Activated T-cell treated with anti-CD3 and anti-CD28 coated beads for 24 hours (primary cell): ENCODE data around the gene ANO4.

Source experiments
- DNase-seq: peaks from one replicate; pipeline ENCODE4 v3.0.0-alpha.2; 2020; ENCODE audit warnings: low read depth

The ANO4 gene

DNA sequence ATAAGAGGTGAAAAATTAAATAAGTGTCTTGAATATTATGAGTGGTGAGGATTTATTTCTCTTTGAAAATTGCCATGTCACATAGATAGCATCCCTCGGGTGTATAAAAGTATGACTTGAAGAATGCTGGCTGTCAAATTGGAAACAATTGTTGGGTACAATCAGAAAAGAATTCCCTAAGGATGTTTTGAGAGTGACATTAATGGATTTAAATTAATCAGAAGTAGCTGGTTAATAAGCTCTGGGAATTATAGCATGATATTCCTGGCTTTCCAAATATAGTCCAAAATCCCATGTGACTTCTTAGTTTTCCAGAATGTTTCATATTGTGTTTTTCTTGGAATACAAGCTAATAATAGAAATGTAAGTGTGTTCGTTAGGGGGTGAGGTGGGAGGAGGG, 196.5 kb downstream of the ANO4 start:
- no peak for DNase-seq

DNA sequence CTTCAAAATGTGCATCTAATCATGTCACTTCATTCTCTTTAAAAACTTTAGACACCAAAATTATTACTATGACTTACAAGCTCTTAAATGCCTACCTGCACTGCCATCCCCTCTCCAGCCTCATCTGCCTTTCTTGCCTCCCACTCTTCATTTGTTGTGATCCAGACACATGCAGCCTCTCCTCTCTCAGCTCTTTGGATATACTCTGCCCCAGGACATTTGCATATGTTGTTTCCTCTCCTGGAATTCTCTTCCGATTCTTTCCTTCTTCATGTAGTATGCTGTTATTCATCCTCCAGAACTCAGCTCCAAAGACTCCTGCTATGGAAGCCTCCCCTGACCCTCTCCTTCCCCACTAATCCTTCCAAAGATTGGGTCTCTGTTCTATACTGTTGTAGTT, 197.6 kb downstream of the ANO4 start:
- DNase-seq: no peak

DNA sequence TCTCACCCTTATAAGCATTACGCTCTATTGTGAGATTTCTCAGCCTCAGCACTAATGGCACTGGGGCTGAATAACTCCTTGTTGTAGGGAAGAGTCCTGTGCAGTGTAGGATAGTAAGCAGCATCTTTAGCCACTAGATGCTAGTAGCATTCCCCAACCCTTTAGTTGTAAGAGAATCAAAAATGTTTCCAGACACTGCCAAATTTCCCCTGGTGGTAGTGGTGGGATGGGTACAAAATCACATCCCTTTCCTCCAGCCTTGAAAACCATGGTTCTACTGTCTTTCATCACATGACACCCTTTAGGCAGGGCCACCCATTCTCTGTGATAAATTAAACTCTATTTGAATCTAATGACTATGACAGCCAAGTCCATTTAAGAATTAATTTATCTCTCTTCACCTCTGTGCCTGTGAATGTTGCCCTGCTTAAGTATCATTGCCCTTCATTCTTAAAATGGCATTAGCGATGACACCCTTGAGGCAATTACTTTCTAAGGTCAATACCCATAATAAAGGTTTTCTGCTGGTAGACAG, 199.4 kb downstream of the ANO4 start:
- DNase-seq: no peak

DNA sequence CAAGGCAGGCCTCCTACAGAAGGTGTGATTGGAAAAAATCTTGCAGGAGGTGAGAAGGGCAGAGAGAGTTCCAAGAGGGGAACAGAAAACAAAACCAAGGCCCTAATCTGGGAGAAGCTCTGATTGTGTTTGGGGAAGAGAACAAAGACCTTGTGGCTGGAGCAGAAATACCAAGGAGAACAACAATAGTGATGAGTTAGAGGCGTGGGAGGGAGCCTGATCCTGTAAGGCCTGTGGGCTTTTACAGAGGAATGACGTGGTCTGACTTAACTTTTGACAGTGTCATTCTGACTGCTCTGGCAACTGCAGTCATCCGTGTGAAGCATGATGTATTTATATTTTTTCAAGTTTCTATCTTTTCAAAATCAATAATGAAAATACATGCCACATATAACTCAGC, 200.6 kb downstream of the ANO4 start:
- DNase-seq: no peak

DNA sequence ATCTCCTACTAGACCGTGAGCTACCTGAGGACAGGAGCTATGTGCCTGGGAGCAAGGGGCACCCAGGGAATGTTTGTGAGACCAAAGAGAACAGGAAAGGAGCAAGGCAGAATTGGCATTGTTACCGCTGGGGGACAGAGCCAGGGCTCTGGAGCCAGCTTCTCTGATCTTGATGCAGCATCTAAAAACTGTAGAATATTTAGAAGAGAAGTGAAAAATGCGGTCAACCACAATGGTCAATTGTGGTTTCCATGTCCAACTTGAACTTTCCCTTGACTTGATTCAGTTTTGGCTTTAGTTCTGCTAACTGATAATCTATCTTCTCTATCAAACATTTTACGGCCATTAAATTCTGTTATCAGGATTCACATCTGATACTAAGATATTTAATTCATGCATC, 201.2 kb downstream of the ANO4 start:
- DNase-seq: no peak

DNA sequence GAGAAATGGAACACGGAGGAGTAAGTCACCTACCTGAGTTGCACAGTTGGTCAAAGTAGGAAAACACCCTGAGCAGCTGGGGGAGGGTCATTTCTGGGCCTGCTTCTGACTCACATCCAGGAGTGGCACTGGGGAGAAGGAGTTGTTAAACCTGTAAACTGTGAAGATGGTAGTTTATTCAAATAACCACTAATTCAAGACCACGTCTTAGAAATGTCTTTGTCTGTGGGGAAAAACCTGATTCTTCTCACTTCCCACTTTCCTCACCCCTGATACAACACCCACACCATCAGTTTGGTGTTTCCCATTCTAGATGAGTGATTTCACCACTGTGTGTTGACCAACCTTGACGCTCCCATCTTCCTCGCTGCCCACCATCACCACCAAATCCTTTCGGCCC, 207.1 kb downstream of the ANO4 start:
- no peak for DNase-seq

DNA sequence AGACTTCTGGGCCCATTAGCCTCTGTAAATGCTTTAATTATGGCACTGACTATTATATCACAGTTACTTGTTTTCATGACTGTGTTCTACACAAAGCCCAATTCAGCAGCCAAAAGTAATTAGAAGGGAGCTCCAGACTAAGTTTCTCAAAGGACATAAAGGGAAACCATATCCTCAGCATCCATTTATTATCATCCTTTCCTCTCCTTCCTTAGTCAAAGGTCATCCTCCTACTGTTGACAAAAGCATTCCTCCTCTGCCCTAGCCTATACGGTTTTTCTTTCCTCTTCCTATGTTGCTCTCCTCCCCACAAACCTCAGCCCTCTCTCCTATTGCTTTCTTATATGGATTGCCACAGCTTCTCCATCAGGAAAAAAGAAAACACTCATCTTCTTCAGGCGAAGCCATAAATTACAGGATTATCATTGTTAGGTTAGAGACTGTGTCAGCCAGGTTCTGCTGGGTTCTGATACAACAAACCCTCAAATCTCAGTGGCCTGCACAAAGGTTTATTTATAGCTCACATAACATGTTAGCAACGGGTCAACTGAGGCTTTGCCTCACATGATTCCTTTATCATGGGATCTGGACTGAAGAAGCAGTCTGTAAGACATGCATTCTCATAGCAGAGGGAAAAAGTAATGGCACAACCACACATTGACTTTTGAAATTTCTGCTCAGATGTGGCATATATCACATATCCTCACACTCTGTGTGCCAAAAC, 208.3 kb downstream of the ANO4 start:
- no peak for DNase-seq

DNA sequence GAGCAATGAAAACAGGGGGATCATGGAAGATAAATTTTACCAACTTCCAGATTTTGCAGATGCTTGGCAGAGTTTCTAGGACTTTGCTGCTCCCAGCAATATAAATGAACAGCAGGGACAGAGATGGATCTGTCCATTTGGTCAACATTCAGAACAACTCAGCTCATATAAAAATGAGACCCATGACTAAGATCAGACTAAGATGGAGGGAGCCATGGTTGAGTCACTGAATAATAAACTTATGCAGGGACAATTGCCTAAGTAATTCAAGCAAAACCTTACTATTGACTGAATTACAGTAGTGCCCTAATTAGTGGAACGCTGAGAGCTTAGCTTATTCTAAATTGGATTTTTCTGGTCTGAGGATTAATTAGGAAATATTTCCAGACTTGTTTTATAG, 210.3 kb downstream of the ANO4 start:
- no peak for DNase-seq

DNA sequence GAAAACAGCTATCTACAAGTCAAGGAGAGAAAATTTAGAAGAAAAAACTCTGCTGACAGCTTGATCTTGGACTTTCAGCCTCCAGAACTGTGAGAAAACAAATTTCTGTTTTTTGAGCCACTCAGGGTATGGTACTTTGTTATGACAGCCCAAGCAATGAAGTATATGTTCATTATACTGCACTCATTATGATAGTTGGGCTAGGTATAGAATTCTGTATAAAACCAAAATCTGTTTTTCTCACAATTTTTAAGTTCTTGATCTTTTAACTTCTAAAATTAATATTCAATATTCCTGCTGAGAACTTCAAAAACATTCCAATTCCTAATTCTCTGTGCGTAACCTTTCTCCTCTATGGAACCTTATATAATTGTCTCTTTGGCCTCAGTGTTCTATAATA, 214.7 kb downstream of the ANO4 start:
- DNase-seq: no peak

DNA sequence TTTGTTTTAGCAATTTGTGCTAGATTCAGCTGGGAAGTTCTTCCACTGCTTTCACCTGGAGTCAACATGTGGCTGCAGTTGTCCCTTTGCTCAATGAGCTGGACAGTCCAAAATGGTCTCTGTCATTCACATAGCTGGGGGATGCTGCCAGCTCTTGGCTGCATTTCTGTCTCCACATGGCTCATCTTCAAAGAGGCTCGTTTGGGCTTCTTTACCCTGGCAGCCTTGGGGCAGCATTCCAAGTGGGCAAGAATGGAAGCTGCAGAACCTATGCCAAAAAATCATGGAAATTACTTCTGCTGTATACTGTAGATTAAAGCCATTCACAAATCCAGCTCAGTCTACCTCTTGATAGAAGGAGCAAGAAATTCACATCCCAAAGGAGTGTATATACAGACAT, 216.3 kb downstream of the ANO4 start:
- DNase-seq: no peak

DNA sequence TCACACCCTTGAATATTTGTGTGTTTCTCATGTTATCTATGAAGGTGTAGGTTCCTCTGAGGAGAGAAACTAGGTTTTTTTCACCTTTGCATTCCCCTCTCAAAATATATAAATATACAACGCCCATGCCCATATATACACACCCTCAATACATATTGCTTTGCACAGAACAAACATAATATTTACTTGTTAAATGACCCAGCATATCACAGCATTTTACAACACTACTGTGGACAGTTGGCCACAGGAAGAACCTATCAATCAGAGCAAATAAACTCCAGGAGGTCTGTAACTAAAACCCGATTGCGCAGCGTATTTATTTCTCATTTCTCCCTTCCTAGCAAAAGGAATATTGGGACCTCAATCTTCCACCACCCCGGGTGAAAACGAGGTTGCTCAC, 219.4 kb downstream of the ANO4 start:
- DNase-seq: no peak

DNA sequence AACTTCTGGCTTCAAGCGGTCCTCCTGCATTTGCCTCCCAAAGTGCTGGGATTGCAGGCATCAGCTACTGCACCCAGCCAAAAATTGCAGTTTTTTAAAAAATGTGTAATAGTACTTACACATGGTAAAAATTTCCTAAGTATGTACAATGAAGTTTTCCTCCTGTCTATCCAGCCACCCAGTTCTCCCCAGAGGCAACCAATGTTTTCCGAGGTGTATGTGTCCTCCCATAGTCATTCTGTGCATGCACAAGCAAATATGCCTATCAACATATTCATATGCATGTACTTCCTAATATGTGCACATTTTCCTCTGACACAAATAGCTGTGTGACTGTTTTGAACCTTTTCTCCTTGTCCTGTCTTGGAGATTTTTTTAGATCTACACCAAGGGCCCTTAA, 220.5 kb downstream of the ANO4 start:
- DNase-seq: no peak

DNA sequence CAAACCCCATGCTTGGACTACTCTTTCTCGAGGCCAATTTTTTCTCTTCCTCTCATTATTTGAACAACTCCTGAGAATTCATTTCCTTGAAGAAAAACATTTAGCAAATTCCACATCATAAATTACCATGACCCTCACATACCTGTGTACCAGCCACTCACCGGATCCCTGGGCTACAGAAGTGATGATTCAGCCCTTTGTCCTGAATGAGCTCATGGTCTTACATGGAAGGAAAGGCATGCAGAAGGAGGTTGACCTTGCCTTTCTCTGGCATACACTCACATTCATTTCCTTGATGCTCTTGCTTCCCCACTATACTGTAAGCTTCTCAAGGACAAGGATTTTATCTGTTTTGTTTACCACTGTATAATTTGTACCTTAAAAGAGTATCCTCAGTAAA, 224.0 kb downstream of the ANO4 start:
- no peak for DNase-seq

DNA sequence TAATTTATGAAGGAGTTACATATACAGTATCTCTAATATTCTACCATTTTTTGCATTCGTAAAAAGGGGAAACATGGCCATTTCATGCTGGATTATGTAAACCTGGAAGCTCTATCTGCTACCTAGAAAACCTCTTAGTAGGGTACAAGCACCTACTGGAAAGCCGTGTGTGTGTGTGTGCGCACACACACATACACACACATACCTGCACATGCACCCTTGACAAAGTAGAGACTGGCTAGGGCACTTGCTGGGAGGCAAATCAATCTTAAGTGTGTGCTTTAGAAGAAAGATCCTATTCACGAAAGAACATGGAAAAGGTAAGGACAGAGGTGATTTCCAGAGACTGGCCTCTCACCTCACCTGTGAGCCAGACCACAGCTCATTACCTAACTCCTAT, 224.6 kb downstream of the ANO4 start:
- no peak for DNase-seq

DNA sequence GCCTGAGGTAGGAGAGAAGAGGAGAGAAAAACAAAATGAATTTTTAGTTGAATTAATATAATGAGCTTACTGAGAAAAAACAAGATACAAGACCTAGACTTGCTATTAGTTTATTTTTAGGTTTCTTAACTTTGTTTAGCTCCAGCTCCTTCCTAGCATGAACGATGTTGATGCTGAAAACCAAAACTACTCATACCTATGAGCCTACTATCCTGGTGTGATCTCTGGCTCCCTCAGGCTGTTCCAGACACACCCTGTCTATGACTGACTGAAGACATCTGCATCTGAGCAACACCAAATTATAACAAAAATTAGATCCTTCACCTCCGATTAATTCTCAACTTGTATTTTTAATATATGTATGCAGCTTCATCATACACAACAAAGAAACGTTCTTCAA, 225.1 kb downstream of the ANO4 start:
- DNase-seq: no peak

DNA sequence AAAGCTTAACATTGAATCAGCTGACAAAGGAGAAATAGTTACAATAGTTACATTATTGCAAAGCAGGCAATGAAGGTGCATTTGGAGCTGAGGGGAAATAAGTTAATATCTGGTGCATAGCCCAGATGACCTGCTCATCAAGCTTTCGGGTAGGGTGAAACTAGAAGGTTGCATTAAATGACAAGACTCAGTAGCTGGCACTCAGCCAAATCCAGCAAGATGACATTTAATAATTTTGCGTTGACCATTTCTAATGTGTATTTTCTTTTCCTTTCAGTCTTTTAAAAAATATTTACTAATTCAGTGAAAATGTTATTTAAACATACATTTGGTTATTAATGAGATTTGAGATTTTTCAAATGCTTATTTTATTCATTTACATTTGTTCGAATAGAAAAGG, 226.9 kb downstream of the ANO4 start:
- no peak for DNase-seq

DNA sequence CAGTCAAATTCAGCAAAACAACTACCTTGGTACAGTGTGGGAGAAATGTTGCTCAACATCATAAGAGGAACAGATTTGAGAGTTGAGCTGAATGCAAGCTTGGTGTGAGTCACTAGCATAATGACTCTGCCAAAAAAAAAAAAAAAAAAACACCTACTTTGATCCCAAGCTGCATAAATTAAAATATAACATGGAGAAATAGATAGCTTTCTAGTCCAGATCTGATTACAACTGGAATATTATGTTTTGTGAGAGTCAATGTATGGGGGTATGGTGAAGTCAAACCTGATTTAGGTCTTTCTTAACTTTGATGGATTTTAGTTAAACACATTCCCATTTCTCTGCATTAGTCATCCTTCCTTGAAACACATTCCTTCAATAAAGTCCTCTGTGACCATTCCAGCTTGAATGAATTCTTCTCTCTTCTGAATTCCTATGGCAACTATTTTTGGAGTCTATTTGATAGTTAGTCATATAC, 227.4 kb downstream of the ANO4 start:
- DNase-seq: no peak

DNA sequence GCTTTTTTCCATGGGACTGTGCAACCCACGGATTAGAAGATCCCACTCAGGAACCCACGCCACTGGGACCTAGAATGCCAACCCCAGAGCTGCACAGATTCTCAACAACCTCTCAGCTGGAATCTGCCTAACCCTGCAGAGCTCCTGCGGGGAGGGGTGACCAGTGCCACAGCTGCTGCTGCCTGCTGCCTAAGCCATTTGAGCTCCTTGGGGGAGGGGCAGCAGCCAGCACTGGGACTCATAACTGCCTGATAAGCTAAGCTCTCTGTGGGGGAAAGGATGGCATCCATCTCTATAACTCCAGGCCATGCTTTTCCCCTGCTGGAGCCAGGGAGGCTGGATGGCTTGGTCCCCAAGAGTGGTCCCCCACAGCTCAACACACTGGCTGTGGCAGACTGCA, 232.6 kb downstream of the ANO4 start:
- no peak for DNase-seq

DNA sequence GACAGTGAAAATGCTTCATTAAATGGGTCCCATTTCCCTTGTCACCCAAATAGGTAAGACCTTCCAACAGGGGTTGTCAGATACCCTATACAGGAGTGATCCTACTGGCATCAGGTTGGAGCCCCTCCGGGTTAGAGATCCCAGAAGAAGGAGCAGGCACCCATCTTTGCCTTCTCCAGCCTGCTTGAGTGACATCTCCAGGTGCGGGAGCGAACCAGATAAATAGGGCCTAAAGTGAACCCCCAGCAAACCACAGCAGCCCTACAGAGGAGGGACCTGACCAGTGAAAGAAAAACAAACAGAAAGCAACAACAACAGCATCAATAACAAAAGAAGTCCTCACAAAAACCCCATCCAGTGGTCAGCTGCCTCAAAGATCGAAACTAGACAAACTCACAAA, 233.2 kb downstream of the ANO4 start:
- no peak for DNase-seq

DNA sequence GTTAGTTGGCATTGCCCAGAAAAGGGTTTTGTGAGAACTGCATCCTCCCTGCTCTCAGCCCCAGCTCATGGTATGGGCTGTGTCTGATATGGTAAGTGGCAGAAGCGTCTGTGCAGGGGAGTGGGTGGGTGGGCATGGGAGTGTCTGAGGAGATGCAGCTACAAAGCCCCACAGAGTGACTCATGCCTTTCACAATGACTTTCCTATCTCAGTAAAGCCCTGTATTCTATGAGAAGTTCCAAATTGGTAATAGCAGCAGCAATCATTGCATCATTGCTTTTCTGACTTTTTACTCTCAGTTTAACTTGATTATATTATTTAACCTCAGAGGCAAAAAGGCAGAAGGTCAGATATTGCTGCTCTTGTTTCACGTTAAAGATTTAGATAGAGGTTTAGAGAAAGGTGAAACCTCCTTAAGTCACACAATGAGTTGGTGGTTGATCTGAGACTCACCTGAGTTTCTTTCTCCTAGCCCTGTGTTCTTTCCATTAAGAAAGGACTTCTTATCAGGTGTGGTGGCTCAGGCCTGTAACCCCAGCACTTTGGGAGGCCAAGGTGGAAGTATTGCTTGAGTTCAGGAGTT, 243.8 kb downstream of the ANO4 start:
- DNase-seq: no peak

DNA sequence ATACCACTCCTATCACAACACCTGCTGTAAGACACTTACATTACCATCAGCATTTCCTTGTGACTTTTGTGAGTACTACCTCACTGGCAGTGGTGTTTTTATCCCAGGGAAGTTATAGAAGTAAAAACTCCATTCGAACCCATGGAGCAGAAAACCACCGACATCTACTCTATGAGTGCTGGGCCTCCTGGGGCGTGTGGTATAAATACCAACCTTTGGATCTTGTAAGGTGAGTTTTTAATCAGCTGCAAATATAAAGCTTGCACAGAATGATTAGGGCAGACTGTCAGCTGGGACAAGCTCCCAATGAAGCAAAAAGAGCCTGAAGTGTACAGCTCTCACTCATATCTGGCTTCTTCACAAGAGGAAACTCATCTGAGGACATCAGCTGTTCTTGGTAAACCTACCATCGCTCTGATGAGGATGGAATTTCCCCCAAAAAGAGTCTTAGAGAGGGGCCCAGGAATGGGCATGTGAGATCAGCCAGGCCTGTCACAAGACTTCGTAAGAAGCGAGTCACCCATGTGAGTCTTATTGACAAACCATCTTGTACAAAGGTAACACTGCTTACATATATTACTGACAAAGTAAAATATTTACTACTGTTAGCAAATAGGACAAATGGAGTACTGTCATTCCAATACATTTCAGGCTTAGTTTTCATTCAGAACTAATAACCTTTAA, 245.4 kb downstream of the ANO4 start:
- DNase-seq: no peak

DNA sequence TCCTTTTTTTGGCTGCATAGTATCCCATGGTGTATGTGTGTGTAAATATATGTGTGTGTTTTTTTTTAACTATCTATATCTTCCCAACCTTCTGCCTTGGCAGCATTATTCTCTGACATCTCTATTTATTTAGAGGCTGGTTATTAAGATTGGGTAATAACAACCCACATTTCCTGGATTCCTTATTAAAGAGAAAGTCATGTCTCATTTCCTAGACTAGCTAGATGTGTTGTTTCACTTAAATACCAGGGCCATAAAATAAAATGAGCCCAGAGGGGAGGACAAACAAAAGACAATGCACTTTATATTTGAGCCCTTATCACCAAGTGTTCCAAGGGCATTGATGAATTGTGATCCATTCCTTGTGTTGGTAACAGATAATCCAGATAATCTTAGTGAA, 246.4 kb downstream of the ANO4 start:
- no peak for DNase-seq

DNA sequence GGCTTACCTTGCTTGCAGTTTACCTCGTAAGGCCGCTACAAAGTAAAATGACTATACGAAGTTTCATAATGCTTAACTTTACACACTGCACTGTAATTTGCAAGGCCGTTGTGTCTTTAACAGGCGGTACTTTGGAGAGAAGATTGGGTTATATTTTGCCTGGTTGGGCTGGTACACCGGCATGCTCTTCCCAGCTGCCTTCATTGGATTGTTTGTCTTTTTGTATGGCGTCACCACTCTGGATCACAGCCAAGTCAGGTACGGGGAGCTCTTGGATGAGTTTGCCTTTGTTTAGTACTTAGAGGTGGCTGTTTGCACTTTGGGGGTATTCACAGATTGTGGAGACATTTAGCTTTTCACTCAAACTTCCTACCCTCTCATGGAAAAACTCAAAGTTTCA, 247.6 kb downstream of the ANO4 start:
- DNase-seq: no peak
